ENCODE measurements around the gene HLA-DOB.

DNA sequence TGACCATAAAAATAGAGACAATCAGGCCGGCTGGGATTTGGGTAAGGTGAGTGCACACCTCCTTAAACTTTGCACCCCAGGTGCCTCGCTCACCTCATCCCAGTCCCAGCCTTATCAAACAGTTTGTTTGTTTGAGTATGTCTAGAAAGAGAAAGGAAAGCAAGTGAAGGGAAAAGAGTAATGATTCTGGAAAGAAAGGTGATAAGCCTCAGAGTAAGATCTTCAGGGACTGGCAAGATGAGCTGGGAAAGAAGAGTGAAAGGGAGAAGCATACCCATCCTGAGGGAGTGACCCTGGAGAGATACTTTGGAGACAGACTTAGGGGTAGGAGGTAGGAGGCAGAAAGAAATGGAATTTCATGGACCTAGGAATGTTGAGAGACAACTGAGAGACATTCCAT, 20.1 kb upstream of the HLA-DOB start:
- TF ChIP-seq TCF7L2 (IDR thresholded peaks at IDR 0.05; ENCODE audit: low read depth, low read length) = no peak
- no peak for TF ChIP-seq ZNF557 (CRISPR knock-in tag; IDR thresholded peaks at IDR 0.05)
- TF ChIP-seq, protein P1, sequence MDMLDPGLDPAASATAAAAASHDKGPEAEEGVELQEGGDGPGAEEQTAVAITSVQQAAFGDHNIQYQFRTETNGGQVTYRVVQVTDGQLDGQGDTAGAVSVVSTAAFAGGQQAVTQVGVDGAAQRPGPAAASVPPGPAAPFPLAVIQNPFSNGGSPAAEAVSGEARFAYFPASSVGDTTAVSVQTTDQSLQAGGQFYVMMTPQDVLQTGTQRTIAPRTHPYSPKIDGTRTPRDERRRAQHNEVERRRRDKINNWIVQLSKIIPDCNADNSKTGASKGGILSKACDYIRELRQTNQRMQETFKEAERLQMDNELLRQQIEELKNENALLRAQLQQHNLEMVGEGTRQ (IDR thresholded peaks at IDR 0.05; ENCODE audit: low read depth, low read length) = no peak
- TF ChIP-seq, protein P1 (CRISPR knock-in tag; IDR thresholded peaks at IDR 0.05; ENCODE audit: borderline replicate concordance) = no peak
- TF ChIP-seq GABPA (IDR thresholded peaks at IDR 0.05; ENCODE audit: low read depth, low read length) = no peak
- TF ChIP-seq GABPA (CRISPR knock-in tag; IDR thresholded peaks at IDR 0.05; ENCODE audit: low read depth) = no peak
- TF ChIP-seq ZFP36 (IDR thresholded peaks at IDR 0.05; ENCODE audit: borderline replicate concordance, low read depth, low read length, partially characterized antibody) = no peak
- TF ChIP-seq ZZZ3 (CRISPR knock-in tag; IDR thresholded peaks at IDR 0.05; ENCODE audit: borderline replicate concordance) = no peak
- TF ChIP-seq POLR2A (IDR thresholded peaks at IDR 0.05; ENCODE audit: insufficient read depth in 1 of 2, low read depth in 2 of 2, low read length in 2 of 2) = no peak
- TF ChIP-seq, protein P2, sequence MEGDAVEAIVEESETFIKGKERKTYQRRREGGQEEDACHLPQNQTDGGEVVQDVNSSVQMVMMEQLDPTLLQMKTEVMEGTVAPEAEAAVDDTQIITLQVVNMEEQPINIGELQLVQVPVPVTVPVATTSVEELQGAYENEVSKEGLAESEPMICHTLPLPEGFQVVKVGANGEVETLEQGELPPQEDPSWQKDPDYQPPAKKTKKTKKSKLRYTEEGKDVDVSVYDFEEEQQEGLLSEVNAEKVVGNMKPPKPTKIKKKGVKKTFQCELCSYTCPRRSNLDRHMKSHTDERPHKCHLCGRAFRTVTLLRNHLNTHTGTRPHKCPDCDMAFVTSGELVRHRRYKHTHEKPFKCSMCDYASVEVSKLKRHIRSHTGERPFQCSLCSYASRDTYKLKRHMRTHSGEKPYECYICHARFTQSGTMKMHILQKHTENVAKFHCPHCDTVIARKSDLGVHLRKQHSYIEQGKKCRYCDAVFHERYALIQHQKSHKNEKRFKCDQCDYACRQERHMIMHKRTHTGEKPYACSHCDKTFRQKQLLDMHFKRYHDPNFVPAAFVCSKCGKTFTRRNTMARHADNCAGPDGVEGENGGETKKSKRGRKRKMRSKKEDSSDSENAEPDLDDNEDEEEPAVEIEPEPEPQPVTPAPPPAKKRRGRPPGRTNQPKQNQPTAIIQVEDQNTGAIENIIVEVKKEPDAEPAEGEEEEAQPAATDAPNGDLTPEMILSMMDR (CRISPR knock-in tag; IDR thresholded peaks at IDR 0.05) = no peak
- no peak for TF ChIP-seq FOXP1 (IDR thresholded peaks at IDR 0.05)
- no peak for TF ChIP-seq FOXP1 (CRISPR knock-in tag; IDR thresholded peaks at IDR 0.05)

All from HepG2 (cell line).